Measurements from ENCODE around the gene VWA2. TPM values are rescaled to one million over a fixed set of nuclear protein-coding genes. Genes with fewer than 3 reads are reported as not detected.

The VWA2 gene
- total RNA-seq, 1 donor from 2014 or later: not detected

DNA sequence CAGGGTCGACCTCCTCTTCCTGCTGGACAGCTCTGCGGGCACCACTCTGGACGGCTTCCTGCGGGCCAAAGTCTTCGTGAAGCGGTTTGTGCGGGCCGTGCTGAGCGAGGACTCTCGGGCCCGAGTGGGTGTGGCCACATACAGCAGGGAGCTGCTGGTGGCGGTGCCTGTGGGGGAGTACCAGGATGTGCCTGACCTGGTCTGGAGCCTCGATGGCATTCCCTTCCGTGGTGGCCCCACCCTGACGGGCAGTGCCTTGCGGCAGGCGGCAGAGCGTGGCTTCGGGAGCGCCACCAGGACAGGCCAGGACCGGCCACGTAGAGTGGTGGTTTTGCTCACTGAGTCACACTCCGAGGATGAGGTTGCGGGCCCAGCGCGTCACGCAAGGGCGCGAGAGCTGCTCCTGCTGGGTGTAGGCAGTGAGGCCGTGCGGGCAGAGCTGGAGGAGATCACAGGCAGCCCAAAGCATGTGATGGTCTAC is 46.9 kb downstream of the VWA2 start:
- no peaks in the 10 kb centered on the region for H3K36me3 Mint-ChIP-seq (ENCODE audit: low read depth)
- ChIA-PET POLR2A (no interaction called here), CTCF (interaction anchor here (1.0 kb wide), 1 partner anchor 18 kb away, joined by 4 read pairs; no protein-coding TSS in a partner anchor)
- H3K9me3 Mint-ChIP-seq: no peaks in the 10 kb centered on the region
- no peaks in the 10 kb centered on the region for H3K4me1 Mint-ChIP-seq
- ATAC-seq (ENCODE audit: low read depth) (no peak), DNase-seq (no peak)
- TF ChIP-seq, protein P1, sequence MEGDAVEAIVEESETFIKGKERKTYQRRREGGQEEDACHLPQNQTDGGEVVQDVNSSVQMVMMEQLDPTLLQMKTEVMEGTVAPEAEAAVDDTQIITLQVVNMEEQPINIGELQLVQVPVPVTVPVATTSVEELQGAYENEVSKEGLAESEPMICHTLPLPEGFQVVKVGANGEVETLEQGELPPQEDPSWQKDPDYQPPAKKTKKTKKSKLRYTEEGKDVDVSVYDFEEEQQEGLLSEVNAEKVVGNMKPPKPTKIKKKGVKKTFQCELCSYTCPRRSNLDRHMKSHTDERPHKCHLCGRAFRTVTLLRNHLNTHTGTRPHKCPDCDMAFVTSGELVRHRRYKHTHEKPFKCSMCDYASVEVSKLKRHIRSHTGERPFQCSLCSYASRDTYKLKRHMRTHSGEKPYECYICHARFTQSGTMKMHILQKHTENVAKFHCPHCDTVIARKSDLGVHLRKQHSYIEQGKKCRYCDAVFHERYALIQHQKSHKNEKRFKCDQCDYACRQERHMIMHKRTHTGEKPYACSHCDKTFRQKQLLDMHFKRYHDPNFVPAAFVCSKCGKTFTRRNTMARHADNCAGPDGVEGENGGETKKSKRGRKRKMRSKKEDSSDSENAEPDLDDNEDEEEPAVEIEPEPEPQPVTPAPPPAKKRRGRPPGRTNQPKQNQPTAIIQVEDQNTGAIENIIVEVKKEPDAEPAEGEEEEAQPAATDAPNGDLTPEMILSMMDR (IDR thresholded peaks at IDR 0.05): no peak
- no peak overlapping the region for H3K27ac Mint-ChIP-seq
- H3K27me3 Mint-ChIP-seq: no peaks in the 10 kb centered on the region
- intact Hi-C loops (cut with micrococcal nuclease): no loop called here
- no peak overlapping the region for H3K4me3 Mint-ChIP-seq

DNA sequence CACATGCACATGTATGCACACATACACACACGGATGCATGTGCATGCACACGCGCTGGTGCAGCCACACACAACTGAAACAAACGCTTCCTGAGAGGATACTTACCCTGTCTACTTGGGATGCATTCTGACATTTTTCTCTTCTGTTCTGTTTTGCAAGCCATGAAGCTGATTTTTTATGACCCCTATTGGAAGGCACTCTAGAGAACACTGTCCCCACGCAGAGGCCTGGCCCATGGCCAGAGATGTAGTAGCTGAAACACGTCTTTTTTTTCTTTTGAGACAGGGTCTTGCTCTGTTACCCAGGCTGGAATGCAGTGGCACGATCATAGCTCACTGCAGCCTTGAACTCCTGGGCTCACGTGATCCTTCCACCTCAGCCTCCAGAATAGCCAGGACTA is 47.9 kb downstream of the VWA2 start:
- CTCF ChIA-PET: interaction anchor here (1.0 kb wide), 1 partner anchor 17 kb away, joined by 4 read pairs; no protein-coding TSS in a partner anchor
- H3K27me3 Mint-ChIP-seq: no peaks in the 10 kb centered on the region
- no peak for ATAC-seq (ENCODE audit: low read depth)
- H3K4me1 Mint-ChIP-seq: no peaks in the 10 kb centered on the region
- no peaks in the 10 kb centered on the region for H3K9me3 Mint-ChIP-seq
- H3K27ac Mint-ChIP-seq: no peak overlapping the region
- DNase-seq: no peak
- intact Hi-C loops (cut with micrococcal nuclease): no loop called here
- POLR2A ChIA-PET: no interaction called here
- H3K36me3 Mint-ChIP-seq (ENCODE audit: low read depth): no peaks in the 10 kb centered on the region
- TF ChIP-seq, protein P1 (IDR thresholded peaks at IDR 0.05): no peak
- H3K4me3 Mint-ChIP-seq: no peak overlapping the region

DNA sequence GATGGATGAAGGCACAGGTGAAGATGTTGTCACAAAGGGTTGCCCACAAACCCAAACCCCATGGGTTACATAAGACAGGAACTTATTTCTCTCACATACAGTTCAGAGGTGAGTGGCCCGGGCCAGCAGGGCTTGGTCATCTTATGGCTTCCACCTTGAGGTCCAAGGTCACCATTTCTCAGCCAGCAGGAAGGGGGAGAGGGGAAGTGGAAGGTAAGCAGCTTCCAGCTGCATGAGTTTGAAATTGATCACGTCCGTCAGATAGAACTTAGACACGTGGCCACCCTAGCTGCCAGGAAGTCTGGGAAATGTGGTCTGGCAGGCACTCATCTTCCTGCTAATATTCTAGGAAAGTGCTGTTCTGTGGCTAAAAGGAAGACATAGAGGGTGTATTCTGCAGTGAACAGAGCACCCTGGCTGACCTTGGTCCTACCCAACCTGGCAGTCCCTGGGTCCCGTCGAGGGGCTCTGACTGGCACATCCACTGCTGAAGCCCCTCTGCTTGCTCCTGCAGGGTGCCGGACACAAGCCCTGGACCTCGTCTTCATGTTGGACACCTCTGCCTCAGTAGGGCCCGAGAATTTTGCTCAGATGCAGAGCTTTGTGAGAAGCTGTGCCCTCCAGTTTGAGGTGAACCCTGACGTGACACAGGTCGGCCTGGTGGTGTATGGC is 49.5 kb downstream of the VWA2 start:
- ATAC-seq (ENCODE audit: low read depth) (no peak), DNase-seq (no peak)
- ChIA-PET POLR2A (no interaction called here), CTCF (interaction anchor here (1.2 kb wide), 1 partner anchor 16 kb away, joined by 5 read pairs; no protein-coding TSS in a partner anchor)
- Mint-ChIP-seq H3K27ac (no peak overlapping the region), H3K9me3 (no peaks in the 10 kb centered on the region), H3K36me3 (ENCODE audit: low read depth) (no peaks in the 10 kb centered on the region), H3K27me3 (no peaks in the 10 kb centered on the region), H3K4me1 (no peaks in the 10 kb centered on the region), H3K4me3 (no peak overlapping the region)
- intact Hi-C loops (cut with micrococcal nuclease): no loop called here
- TF ChIP-seq, protein P1 (IDR thresholded peaks at IDR 0.05): no peak

DNA sequence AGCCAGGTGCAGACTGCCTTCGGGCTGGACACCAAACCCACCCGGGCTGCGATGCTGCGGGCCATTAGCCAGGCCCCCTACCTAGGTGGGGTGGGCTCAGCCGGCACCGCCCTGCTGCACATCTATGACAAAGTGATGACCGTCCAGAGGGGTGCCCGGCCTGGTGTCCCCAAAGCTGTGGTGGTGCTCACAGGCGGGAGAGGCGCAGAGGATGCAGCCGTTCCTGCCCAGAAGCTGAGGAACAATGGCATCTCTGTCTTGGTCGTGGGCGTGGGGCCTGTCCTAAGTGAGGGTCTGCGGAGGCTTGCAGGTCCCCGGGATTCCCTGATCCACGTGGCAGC is 50.0 kb downstream of the VWA2 start:
- no peak overlapping the region for H3K4me3 Mint-ChIP-seq
- ChIA-PET CTCF (no interaction called here), POLR2A (no interaction called here)
- no peaks in the 10 kb centered on the region for H3K27me3 Mint-ChIP-seq
- no peaks in the 10 kb centered on the region for H3K36me3 Mint-ChIP-seq (ENCODE audit: low read depth)
- H3K4me1 Mint-ChIP-seq: no peaks in the 10 kb centered on the region
- TF ChIP-seq, protein P1 (IDR thresholded peaks at IDR 0.05): no peak
- no peak for DNase-seq
- no peak for ATAC-seq (ENCODE audit: low read depth)
- intact Hi-C loops (cut with micrococcal nuclease): no loop called here
- no peak overlapping the region for H3K27ac Mint-ChIP-seq
- H3K9me3 Mint-ChIP-seq: no peaks in the 10 kb centered on the region

DNA sequence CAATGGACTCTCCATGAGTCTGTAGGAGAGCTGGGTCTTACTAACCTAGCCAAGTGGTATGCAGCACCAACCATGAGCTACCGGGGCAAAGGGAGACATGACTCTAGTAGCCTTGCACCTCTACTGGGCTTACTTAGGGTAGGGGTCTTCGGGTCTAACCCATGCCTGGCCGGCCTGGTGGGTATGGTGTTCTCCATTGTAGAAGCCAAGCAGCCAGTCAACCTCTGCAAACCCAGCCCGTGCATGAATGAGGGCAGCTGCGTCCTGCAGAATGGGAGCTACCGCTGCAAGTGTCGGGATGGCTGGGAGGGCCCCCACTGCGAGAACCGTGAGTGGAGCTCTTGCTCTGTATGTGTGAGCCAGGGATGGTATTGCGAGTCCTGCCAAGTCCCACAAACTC is 51.0 kb downstream of the VWA2 start:
- H3K36me3 Mint-ChIP-seq (ENCODE audit: low read depth): peaks cover 9% of the 10 kb centered on the region
- CTCF ChIA-PET: no interaction called here
- H3K9me3 Mint-ChIP-seq: peaks cover 6% of the 10 kb centered on the region
- ATAC-seq (ENCODE audit: low read depth): no peak
- DNase-seq: no peak
- no peak overlapping the region for H3K27ac Mint-ChIP-seq
- no peaks in the 10 kb centered on the region for H3K27me3 Mint-ChIP-seq
- H3K4me1 Mint-ChIP-seq: no peaks in the 10 kb centered on the region
- POLR2A ChIA-PET: interaction anchor here (0.7 kb wide), 1 partner anchor 34 kb away, joined by 8 read pairs; no protein-coding TSS in a partner anchor
- intact Hi-C loops (cut with micrococcal nuclease): no loop called here
- H3K4me3 Mint-ChIP-seq: no peak overlapping the region
- TF ChIP-seq, protein P1 (IDR thresholded peaks at IDR 0.05): no peak

All from activated B cell treated with CpG ODN at 0.5 μM for 24 hours (primary cell).